Mesothelial cell of epicardium (in vitro differentiated cells): ENCODE data around the gene COL12A1. TPM values are rescaled to one million over a fixed set of nuclear protein-coding genes. Genes with fewer than 3 reads are reported as not detected.

Experiments
- DNase-seq, 2 experiments: peaks; one replicate each; pipeline ENCODE4 v3.0.0; 2021; ENCODE audit warnings: low spot score in 2 of 2; ENCODE audit not compliant: unreplicated experiment in 2 of 2
- H3K27ac Mint-ChIP-seq: 2 replicates; pipeline ENCODE4 v1.8.0; 2021; ENCODE audit warnings: mixed read lengths
- H3K27me3 Mint-ChIP-seq: 2 replicates; pipeline ENCODE4 v1.8.0; 2021; ENCODE audit warnings: low read depth, mixed read lengths
- H3K36me3 Mint-ChIP-seq: 2 replicates; pipeline ENCODE4 v1.8.0; 2021; ENCODE audit warnings: mixed read lengths
- H3K4me1 Mint-ChIP-seq: 2 replicates; pipeline ENCODE4 v1.8.0; 2021; ENCODE audit warnings: mixed read lengths
- H3K4me3 Mint-ChIP-seq: 2 replicates; pipeline ENCODE4 v1.8.0; 2021; ENCODE audit warnings: mild to moderate bottlenecking, moderate library complexity, mixed read lengths
- H3K9me3 Mint-ChIP-seq: 2 replicates; pipeline ENCODE4 v1.8.0; 2021; ENCODE audit warnings: mixed read lengths
- CTCF ChIP-seq: fragments of 200-600 bp; sonication (generic); IDR thresholded peaks from one replicate; pipeline ENCODE4 v1.5.0; 2021; ENCODE audit warnings: antibody characterized with exemption; ENCODE audit not compliant: unreplicated experiment
- total RNA-seq: library from RNA; stranded (reverse); gene quantifications from 3 replicates; pipeline ENCODE4 v1.2.1, GENCODE V29; 2021

Gene COL12A1
- total RNA-seq, 1 donor from 2014 or later = 10.5 TPM

DNA sequence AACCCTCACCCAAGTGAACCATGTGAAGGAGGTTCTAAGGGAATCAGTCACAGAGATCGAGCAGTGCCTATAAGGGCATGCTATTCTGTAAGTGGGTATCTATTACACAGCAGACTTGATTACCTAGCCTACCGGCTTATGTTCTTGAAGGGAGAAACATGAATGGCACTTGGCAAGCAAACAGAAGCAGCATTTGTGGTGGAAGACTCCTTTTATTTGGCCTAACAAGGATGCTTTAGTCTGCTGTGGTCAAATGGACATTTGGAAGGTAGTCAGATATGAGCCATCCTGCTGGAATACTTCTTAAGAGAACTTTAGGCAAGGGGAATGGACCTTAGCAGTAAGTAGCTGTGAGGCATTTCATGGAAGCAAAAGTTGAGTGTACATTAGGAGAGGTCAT lies 126.3 kb downstream of the COL12A1 start:
- Mint-ChIP-seq H3K27ac (no peak overlapping the region), H3K4me3 (no peak overlapping the region), H3K27me3 (peaks cover 2% of the 10 kb centered on the region), H3K4me1 (peaks cover 9% of the 10 kb centered on the region), H3K36me3 (no peaks in the 10 kb centered on the region), H3K9me3 (peaks cover 5% of the 10 kb centered on the region)
- TF ChIP-seq CTCF = no peak
- DNase-seq = no peak

DNA sequence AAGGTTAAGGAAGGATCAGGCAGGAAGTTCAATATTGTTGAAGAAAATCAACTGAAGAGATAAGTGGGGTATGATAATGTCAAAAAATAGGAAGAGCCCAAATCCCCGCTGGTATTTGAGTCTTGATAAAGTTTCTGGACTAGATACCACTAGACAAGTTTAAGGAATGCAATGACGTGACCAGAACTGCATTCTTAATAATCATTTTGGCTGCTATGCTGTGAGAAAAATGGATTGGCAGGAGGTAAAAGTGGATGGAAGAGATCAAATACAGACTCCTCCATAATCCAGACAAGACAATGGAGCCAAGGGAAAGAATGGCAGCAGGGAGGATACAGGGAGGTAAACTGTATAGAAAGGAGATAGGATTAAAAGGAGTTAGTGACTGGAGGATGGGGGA lies 128.2 kb downstream of the COL12A1 start:
- Mint-ChIP-seq H3K36me3 (no peaks in the 10 kb centered on the region), H3K27ac (no peak overlapping the region), H3K4me3 (no peak overlapping the region), H3K27me3 (peaks cover 2% of the 10 kb centered on the region), H3K9me3 (peaks cover 5% of the 10 kb centered on the region), H3K4me1 (peaks cover 7% of the 10 kb centered on the region)
- TF ChIP-seq CTCF = no peak
- no peak for DNase-seq

- Mint-ChIP-seq H3K4me3 (no peak overlapping the region), H3K36me3 (no peaks in the 10 kb centered on the region), H3K27me3 (peaks cover 2% of the 10 kb centered on the region), H3K9me3 (peaks cover 5% of the 10 kb centered on the region), H3K4me1 (peaks cover 7% of the 10 kb centered on the region), H3K27ac (no peak overlapping the region)
- TF ChIP-seq CTCF = no peak
- DNase-seq = no peak
Measured at GRCh38 chr6:75076009-75076408, 129.8 kb downstream of the COL12A1 start.

DNA sequence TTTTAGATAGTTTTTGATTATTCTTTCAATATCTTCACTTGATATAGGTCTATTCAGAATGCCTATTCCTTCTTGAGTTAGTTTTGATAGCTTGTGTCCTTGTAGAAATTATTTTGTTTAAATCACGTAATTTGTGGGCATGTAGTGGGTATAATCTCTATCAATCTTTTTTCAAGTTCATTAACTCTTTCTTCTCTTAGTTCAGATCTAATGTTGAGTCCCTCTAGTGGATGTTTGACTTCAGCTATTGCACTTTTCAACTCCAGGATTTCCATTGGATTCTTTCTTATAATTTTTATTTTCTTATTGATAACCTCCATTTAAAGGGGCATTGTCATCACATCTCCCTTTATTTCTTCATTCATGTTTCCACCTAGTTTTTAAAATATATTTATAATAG lies 135.6 kb downstream of the COL12A1 start:
- H3K36me3 Mint-ChIP-seq = peaks cover 1% of the 10 kb centered on the region
- H3K4me3 Mint-ChIP-seq = no peak overlapping the region
- no peak for DNase-seq
- no peaks in the 10 kb centered on the region for H3K27me3 Mint-ChIP-seq
- peaks cover 13% of the 10 kb centered on the region for H3K9me3 Mint-ChIP-seq
- no peaks in the 10 kb centered on the region for H3K4me1 Mint-ChIP-seq
- H3K27ac Mint-ChIP-seq = no peak overlapping the region
- TF ChIP-seq CTCF = no peak

- Mint-ChIP-seq H3K27ac (no peak overlapping the region), H3K4me1 (peaks cover 11% of the 10 kb centered on the region), H3K9me3 (peaks cover 13% of the 10 kb centered on the region), H3K36me3 (peaks cover 1% of the 10 kb centered on the region), H3K4me3 (no peak overlapping the region), H3K27me3 (peaks cover 2% of the 10 kb centered on the region)
- TF ChIP-seq CTCF = no peak
- DNase-seq = no peak
Measured at GRCh38 chr6:75065523-75065922, 140.3 kb downstream of the COL12A1 start.

- Mint-ChIP-seq H3K4me1 (peaks cover 6% of the 10 kb centered on the region), H3K27me3 (no peaks in the 10 kb centered on the region), H3K4me3 (no peak overlapping the region), H3K9me3 (peaks cover 9% of the 10 kb centered on the region), H3K36me3 (no peaks in the 10 kb centered on the region), H3K27ac (no peak overlapping the region)
- no peak for DNase-seq
- TF ChIP-seq CTCF = no peak
Measured at GRCh38 chr6:75052491-75052890, 153.4 kb downstream of the COL12A1 start.
